GM12873 (cell line): Measurements from ENCODE around the gene CHCHD2.

ENCODE experiments used
- TF ChIP-seq, protein P1 (sequence below): IDR thresholded peaks from 2 replicates; pipeline ENCODE4 v1.5.1; 2012; ENCODE audit warnings: low read depth, mild to moderate bottlenecking, moderate library complexity, low read length, control low read depth; ENCODE audit not compliant: insufficient read depth; ENCODE audit errors: missing control alignments

CHCHD2 gene

DNA sequence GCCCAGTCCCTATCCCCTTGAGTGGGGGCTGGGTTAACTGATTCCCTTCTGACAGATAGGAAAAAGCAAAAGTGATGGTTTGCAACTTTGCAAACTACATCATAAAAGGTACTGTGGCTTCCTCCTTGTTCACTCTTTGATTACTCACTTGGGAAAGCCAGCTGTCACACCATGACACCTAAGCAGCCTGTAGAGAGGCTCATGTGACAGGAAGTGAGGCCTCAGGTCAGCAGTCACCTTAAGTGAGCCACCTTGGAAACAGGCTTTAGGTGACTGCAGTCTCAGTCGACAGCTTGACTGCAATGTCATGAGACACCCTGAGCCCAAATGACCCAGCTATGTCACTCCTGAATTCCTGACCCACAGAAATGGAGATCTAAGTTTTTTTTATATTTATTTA is 4.3 kb upstream of the CHCHD2 start:
- TF ChIP-seq, protein P1, sequence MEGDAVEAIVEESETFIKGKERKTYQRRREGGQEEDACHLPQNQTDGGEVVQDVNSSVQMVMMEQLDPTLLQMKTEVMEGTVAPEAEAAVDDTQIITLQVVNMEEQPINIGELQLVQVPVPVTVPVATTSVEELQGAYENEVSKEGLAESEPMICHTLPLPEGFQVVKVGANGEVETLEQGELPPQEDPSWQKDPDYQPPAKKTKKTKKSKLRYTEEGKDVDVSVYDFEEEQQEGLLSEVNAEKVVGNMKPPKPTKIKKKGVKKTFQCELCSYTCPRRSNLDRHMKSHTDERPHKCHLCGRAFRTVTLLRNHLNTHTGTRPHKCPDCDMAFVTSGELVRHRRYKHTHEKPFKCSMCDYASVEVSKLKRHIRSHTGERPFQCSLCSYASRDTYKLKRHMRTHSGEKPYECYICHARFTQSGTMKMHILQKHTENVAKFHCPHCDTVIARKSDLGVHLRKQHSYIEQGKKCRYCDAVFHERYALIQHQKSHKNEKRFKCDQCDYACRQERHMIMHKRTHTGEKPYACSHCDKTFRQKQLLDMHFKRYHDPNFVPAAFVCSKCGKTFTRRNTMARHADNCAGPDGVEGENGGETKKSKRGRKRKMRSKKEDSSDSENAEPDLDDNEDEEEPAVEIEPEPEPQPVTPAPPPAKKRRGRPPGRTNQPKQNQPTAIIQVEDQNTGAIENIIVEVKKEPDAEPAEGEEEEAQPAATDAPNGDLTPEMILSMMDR: no peak

GRCh38 chr7:56107954-56108258 is 1.6 kb upstream of the CHCHD2 start:
- TF ChIP-seq, protein P1: no peak

DNA sequence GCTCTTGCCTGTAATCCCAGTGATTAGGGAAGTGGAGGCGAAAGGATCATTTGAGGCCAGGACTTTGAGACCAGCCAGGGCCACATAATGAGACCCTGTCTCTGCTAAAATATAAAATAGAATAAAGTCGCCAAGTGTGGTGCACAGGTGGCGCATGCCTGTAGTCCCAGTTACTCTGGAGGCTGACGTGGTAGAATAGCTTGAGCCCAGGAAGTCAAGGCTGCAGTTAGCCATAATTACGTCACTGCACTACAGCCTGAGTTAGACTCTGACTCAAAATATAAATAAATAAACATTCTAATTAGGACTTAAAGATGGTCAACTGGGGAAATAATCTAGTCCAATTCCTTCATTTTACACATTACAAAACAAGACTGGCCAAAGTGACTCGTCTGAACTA is 768 bp downstream of the CHCHD2 start:
- TF ChIP-seq, protein P1: no peak

GRCh38 chr7:56099653-56100052 is 6.6 kb downstream of the CHCHD2 start:
- TF ChIP-seq, protein P1: peak; percentile 19

DNA sequence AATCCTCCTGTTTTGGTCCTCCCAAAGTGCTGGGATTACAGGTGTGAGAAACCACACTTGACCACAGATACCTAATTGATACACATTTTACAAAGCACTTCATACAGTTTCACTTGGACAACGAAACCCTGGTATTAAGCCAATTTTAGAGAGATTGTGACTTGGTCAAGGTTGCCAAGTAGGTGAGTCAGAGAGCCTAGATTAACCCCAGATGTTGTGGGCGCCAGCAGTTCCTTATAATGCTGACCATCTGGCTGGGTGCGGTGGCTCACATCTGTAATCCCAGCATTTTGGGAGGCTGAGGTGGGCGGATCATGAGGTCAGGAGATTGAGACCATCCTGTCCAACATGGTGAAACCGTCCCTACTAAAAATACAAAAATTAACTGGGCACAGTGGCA is 8.6 kb downstream of the CHCHD2 start:
- TF ChIP-seq, protein P1: no peak

- TF ChIP-seq, protein P1: peak; percentile 7
These were observed 13.3 kb downstream of the CHCHD2 start, which contains the start of gene PHKG1 for GRCh38 chr7:56092789-56093531. Gene PHKG1, minus strand, starts transcription at chr7:56092952. Its CDS starts 4,011 bp downstream, at chr7:56088941.

- TF ChIP-seq, protein P1: no peak
These were observed 14.7 kb downstream of the CHCHD2 start for GRCh38 chr7:56091591-56091990.

- TF ChIP-seq, protein P1: no peak
These were observed 18.8 kb downstream of the CHCHD2 start for GRCh38 chr7:56087445-56087844.
